Left lung (tissue), 10 donors: ENCODE data around the gene F12. TPM values are rescaled to one million over a fixed set of nuclear protein-coding genes. Genes with fewer than 3 reads are reported as not detected.

Experiments used
- ATAC-seq: fragments of 200-7000 bp; cut with Tn5 transposase; one replicate; pipeline ENCODE4 v1.9.1; 2020; ENCODE audit warnings: moderate library complexity
- DNase-seq, 4 donors: peaks; one replicate each; pipeline ENCODE4 v3.0.0-alpha.2; 2013 to 2020
- H3K27ac ChIP-seq, 2 donors: fragments of 200-600 bp; sonication (generic) in 1 of 2; one replicate each; pipeline versions ENCODE4 v1.5.0 to v1.8.0; 2020 to 2021
- H3K27me3 ChIP-seq, 2 donors: fragments of 200-600 bp; sonication (generic) in 1 of 2; one replicate each; pipeline versions ENCODE4 v1.5.0 to v1.8.0; 2020 to 2021
- H3K36me3 ChIP-seq, 2 donors: fragments of 200-600 bp; sonication (generic) in 1 of 2; one replicate each; pipeline versions ENCODE4 v1.5.0 to v1.8.0; 2020 to 2021
- H3K4me1 ChIP-seq, 2 donors: fragments of 200-600 bp; one replicate each; pipeline ENCODE4 v1.8.0; 2021
- H3K4me3 ChIP-seq, 2 donors: fragments of 200-600 bp; sonication (generic) in 1 of 2; one replicate each; pipeline versions ENCODE4 v1.5.0 to v1.8.0; 2020 to 2021; ENCODE audit warnings: mild to moderate bottlenecking in 1 of 2
- H3K9me3 ChIP-seq, 2 donors: fragments of 200-600 bp; sonication (generic) in 1 of 2; one replicate each; pipeline versions ENCODE4 v1.5.0 to v1.8.0; 2020 to 2021
- CTCF ChIP-seq, 2 donors: fragments of 200-600 bp; sonication (generic) in 1 of 2; IDR thresholded peaks; one replicate each; pipeline versions ENCODE4 v1.5.0 to v1.8.0; 2021; ENCODE audit warnings: antibody characterized with exemption in 2 of 2
- intact Hi-C, 2 donors: fragments of 100-400 bp; cut with DNase I; formaldehyde crosslinking; loops; one replicate each; pipeline versions ENCODE4 v1.11.2 to v1.14.2; 2022
- polyA plus RNA-seq, 6 donors: library from polyadenylated mRNA; unstranded; fragments of 120-200 nt; gene quantifications; one replicate each; pipeline ENCODE4 v1.2.1, GENCODE V29; 2013; ENCODE audit not compliant: insufficient read length in 6 of 6
- total RNA-seq, 2 donors: library from RNA; stranded (reverse); fragmentation: NEBNext Ultra II Directional; extraction: Animal tissue kit (Norgen Biotek cat#: 25700); gene quantifications; one replicate each; pipeline ENCODE4 v1.2.1, GENCODE V29; 2021
- donor health status: DM: no; HTN: yes; CAD: no.
- donor health status: DM: no; HTN: no; CAD: no.

Gene F12
- total and polyA plus RNA-seq, 8 donors: 0.20 to 1.1 (median 0.35) TPM; not detected in 1

GRCh38 chr5:177448244-177448950 is 39.0 kb upstream of the F12 start:
- intact Hi-C loops: no loop called here

DNA sequence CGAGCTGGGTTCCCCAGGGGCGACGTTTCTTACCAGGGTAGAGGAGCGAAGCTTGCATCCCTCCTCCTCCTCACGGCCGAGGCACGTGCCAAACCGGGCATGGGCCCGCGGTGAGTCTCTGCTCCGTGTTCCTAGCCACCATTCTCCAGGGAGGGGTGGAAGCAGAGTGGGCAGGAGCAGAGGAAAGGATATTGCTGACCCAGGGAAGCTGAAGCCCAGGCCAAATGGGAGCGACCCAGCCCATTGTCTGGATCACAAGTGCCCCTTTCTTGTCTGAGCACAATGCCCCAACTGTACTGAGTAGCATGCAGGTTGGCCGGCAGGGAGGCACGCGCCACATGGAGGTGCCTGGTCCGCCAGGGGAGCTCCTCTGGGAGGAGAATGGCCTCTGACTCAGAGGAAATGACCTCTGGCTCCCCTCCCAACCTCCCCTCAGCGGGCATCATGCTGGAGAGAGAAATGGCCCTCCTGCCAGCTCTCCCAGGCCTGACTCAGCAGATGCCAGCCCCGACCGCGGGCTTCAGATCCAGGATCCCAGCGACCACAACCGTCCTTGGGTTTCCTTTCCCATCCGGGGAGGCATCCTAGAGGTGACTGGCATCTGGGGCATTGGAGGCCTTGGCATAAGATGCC is 38.4 kb upstream of the F12 start:
- intact Hi-C loops: no loop called here
- Histone ChIP-seq H3K4me3 (no peak overlapping the region), H3K27me3 (peaks cover 0 to 68% of the 10 kb centered on the region in 2 donors), H3K27ac (no peak overlapping the region), H3K4me1 (peaks cover 7 to 41% of the 10 kb centered on the region in 2 donors), H3K9me3 (no peaks in the 10 kb centered on the region), H3K36me3 (peaks cover 0 to 13% of the 10 kb centered on the region in 2 donors)
- no peak for TF ChIP-seq CTCF (IDR thresholded peaks at IDR 0.05)
- ATAC-seq (peak; percentile 33), DNase-seq (peak in 1 of 4 donors; percentile 84)

More at GRCh38 chr5:177448244-177448950, 39.0 kb upstream of the F12 start:
- Histone ChIP-seq H3K36me3 (peaks cover 0 to 6% of the 10 kb centered on the region in 2 donors), H3K27me3 (peaks cover 0 to 74% of the 10 kb centered on the region in 2 donors), H3K27ac (no peak overlapping the region), H3K4me1 (peaks cover 7 to 44% of the 10 kb centered on the region in 2 donors), H3K4me3 (no peak overlapping the region), H3K9me3 (no peaks in the 10 kb centered on the region)
- no peak for DNase-seq
- no peak for ATAC-seq
- TF ChIP-seq CTCF (IDR thresholded peaks at IDR 0.05): no peak

- ATAC-seq (peak; percentile 14), DNase-seq (peak in 3 of 4 donors; percentile 43 to 86 (median 83))
- H3K4me1 ChIP-seq: peaks cover 7 to 41% of the 10 kb centered on the region in 2 donors
- peak overlapping the region; percentile 42 to 50 for H3K4me3 ChIP-seq
- H3K27ac ChIP-seq: peak overlapping the region in 1 of 2 donors; percentile 64
- TF ChIP-seq CTCF (IDR thresholded peaks at IDR 0.05): no peak
- peaks cover 0 to 18% of the 10 kb centered on the region in 2 donors for H3K36me3 ChIP-seq
- no peaks in the 10 kb centered on the region for H3K9me3 ChIP-seq
- intact Hi-C loops: no loop called here
- H3K27me3 ChIP-seq: peaks cover 0 to 63% of the 10 kb centered on the region in 2 donors
Measured at GRCh38 chr5:177447066-177447610, 37.8 kb upstream of the F12 start.

DNA sequence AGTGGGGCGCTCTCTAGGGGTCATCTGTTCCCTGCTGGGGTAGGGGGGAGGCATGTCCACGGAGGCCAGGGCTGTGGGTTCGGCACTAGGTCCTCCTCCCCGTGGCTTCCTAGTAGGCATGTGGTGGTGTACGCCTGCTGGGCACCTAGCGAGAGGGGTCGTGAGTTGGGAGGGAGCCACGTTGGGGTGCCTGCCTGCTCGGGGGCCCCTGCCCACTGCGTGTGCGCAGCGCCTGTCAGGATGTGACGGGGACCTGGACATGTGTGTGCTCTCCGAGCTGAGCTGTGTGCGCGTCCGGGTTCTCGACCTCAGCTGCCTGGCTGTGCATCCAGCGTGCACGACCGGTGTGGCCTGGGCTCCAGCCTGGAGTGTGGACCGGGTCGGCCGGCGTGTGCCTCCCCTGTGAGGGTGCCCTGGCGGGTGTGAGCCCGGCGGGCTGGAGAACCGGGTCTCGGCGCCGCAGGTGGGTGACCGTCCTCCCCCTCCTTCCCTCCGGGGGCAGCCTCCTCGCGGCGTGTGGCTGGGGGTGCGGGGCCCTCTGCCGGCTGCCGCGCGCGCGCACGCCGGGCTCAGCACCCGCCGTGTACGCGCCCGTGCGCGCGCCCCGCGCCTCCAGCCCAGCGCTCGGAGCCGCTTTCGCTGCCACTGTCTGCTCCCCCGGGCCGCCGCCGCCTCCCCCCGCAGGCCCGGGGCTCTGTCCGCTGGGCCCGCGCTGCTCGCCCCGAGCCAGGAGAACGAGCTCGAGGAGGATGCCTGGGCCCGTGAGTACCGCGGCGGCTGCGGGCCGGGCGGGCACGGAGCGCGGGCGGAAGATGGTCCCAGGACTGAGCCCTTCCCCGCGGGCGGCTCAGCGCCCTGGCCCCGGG is 37.1 kb upstream of the F12 start, which contains the start of gene PRR7:
PRR7 (plus strand) TSS at position 615 of the 866 bp plus-strand sequence. CDS start 8,254 bp downstream, outside the sequence.
- Histone ChIP-seq H3K36me3 (peaks cover 0 to 26% of the 10 kb centered on the region in 2 donors), H3K27ac (peak within 1 kb of the TSS in 1 of 2 donors; percentile 64), H3K4me3 (peak within 1 kb of the TSS; percentile 42 to 50), H3K27me3 (peaks cover 0 to 58% of the 10 kb centered on the region in 2 donors), H3K9me3 (no peaks in the 10 kb centered on the region), H3K4me1 (peaks cover 7 to 41% of the 10 kb centered on the region in 2 donors)
- intact Hi-C loops: no loop called here
- TF ChIP-seq CTCF (IDR thresholded peaks at IDR 0.05): no peak
- DNase-seq: peak in 3 of 4 donors; percentile 67 to 88 (median 76)
- peak; percentile 77 for ATAC-seq
